ENCODE data around the gene EGR1.

The EGR1 gene

DNA sequence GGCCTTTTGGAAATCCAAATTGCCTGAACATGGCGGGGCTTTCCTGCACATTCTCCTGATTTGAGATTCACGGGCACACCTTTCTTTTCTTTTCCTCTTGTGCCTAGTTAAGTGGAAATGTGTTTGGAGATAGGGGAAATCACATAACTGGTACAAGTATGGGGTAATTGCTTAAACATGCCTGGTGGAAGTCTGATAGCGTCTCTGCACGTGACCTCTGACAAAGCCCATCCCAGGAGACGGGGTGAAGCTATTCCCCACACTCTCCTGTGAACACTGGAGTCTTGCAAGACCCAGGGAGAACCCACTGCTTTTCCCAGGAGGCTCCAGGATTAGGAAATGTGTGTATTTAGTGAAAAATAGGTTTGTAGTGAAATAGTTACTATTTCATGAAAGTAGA lies 29.3 kb upstream of the EGR1 start:
- H4K20me1 ChIP-seq (ENCODE audit: insufficient read depth, low read length): no peaks in the 10 kb centered on the region
- no peaks in the 10 kb centered on the region for H3F3A ChIP-seq (ENCODE audit: insufficient read depth, low read length)
- TF ChIP-seq, protein P1, sequence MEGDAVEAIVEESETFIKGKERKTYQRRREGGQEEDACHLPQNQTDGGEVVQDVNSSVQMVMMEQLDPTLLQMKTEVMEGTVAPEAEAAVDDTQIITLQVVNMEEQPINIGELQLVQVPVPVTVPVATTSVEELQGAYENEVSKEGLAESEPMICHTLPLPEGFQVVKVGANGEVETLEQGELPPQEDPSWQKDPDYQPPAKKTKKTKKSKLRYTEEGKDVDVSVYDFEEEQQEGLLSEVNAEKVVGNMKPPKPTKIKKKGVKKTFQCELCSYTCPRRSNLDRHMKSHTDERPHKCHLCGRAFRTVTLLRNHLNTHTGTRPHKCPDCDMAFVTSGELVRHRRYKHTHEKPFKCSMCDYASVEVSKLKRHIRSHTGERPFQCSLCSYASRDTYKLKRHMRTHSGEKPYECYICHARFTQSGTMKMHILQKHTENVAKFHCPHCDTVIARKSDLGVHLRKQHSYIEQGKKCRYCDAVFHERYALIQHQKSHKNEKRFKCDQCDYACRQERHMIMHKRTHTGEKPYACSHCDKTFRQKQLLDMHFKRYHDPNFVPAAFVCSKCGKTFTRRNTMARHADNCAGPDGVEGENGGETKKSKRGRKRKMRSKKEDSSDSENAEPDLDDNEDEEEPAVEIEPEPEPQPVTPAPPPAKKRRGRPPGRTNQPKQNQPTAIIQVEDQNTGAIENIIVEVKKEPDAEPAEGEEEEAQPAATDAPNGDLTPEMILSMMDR (IDR thresholded peaks at IDR 0.05; ENCODE audit: low read length): no peak
- no peak for TF ChIP-seq EZH2 (IDR thresholded peaks at IDR 0.05; ENCODE audit: borderline replicate concordance, low read length)
- H3K9ac ChIP-seq (ENCODE audit: low read length): no peak overlapping the region
- H3K27ac ChIP-seq (ENCODE audit: low read depth, low read length, poor library complexity, severe bottlenecking): no peak overlapping the region
- no peak overlapping the region for H2AFZ ChIP-seq (ENCODE audit: low read length)
- no peak overlapping the region for H3K4me2 ChIP-seq (ENCODE audit: low read length)
- H3K27me3 ChIP-seq (ENCODE audit: insufficient read depth, low read length): no peaks in the 10 kb centered on the region
- H3K79me2 ChIP-seq (ENCODE audit: insufficient read depth, low read length): no peaks in the 10 kb centered on the region
- H3K36me3 ChIP-seq (ENCODE audit: insufficient read depth, low read length): peaks cover 56% of the 10 kb centered on the region
- no peaks in the 10 kb centered on the region for H3K9me3 ChIP-seq (ENCODE audit: low read length)
- H3K4me3 ChIP-seq (ENCODE audit: low read depth, low read length, poor library complexity, severe bottlenecking): no peak overlapping the region
- peaks cover 12% of the 10 kb centered on the region for H3K4me1 ChIP-seq (ENCODE audit: insufficient read depth, low read length, severe bottlenecking)
- no peaks in the 10 kb centered on the region for H3K9me2 ChIP-seq (ENCODE audit: low read depth, low read length)

DNA sequence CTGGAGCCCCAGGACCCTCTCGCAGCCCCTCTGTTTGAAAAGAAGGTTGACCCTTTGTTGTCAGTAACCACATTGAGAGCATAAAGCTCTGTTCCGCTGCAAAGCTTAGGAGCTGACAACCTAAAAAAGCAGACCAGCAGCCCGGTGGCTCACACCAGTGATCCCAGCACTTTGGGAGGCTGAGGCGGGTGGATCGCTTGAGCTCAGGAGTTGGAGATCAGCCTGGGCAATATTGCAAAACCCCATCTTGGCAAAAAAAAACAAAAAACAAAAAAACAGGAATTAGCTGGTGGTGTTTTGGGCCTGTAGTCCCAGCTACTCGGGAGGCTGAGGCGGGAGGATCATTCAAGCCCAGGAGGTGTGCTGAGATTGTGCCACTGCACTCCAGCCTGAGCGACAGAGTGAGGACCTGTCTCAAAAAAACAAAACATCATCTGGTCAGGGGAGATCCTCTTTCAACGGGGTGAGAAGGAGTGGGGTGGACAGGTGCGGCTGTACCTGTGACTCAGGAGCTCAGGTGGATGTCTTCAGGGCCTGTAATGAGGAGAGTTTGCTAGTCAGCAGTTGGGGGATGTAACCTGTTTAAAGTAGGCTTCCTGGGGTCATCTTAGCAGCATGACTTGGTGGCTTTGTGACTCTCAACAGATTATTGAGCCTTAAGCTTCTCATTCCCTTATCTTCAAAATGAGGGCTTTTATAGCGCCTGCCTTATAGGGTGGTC lies 27.1 kb upstream of the EGR1 start:
- Histone ChIP-seq H3F3A (ENCODE audit: insufficient read depth, low read length) (no peaks in the 10 kb centered on the region), H3K9ac (ENCODE audit: low read length) (no peak overlapping the region; the same call in 1 of the 2 replicates), H3K9me3 (ENCODE audit: low read length) (no peaks in the 10 kb centered on the region), H3K27me3 (ENCODE audit: insufficient read depth, low read length) (peaks cover 5% of the 10 kb centered on the region; the same call in 1 of the 2 replicates), H4K20me1 (ENCODE audit: insufficient read depth, low read length) (no peaks in the 10 kb centered on the region), H3K4me3 (ENCODE audit: low read depth, low read length, poor library complexity, severe bottlenecking) (peak overlapping the region; percentile 61), H3K36me3 (ENCODE audit: insufficient read depth, low read length) (peaks cover 34% of the 10 kb centered on the region), H3K4me2 (ENCODE audit: low read length) (peak overlapping the region; percentile 65), H3K79me2 (ENCODE audit: insufficient read depth, low read length) (no peaks in the 10 kb centered on the region), H3K9me2 (ENCODE audit: low read depth, low read length) (no peaks in the 10 kb centered on the region), H3K27ac (ENCODE audit: low read depth, low read length, poor library complexity, severe bottlenecking) (no peak overlapping the region), H2AFZ (ENCODE audit: low read length) (no peak overlapping the region), H3K4me1 (ENCODE audit: insufficient read depth, low read length, severe bottlenecking) (peaks cover 12% of the 10 kb centered on the region)
- no peak for TF ChIP-seq EZH2 (IDR thresholded peaks at IDR 0.05; ENCODE audit: borderline replicate concordance, low read length)
- TF ChIP-seq, protein P1 (IDR thresholded peaks at IDR 0.05; ENCODE audit: low read length): no peak

DNA sequence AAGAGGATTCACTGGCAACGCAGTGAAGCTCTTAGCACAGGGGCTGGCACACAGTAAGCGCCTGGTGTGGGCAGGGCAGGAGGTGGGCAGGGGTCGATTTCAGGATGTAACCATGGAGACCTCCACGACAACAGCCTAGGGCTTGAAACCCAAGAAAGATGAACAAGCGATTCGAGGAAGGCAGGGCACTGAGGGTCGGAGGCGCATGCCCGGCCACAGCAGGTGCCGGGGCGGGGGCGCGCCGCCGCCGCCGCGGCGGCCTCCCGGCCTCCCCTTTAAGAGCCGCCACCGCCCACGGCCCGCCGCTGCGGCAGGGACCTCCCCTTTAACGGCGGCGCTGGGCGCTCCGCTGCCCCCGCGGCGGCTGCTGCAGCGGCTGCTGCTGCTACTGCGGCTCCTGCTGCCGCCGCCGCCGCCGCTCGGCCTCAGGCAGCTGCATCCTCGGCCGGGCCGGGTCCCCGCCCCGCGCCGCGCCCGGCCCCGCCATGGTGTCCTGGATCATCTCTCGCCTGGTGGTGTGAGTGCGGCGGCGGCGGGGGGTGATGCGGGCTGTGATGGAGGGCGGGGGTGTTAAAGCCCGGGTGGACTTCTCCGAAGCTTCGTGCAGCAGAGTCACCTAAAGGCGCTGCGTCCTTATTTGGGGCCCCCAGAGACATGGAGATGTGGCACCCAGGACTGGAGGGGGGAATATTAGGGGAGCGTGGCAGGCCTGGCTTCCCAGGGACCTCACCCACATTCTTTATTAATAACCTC lies 26.4 kb upstream of the EGR1 start, which contains the start of gene REEP2:
TSS of gene REEP2 (plus strand) at position 334 of the 753 bp plus-strand sequence. CDS start at position 486, 152 bp downstream.
- peak within 1 kb of the TSS; percentile 65 for H3K4me2 ChIP-seq (ENCODE audit: low read length)
- no peak within 1 kb of the TSS for H2AFZ ChIP-seq (ENCODE audit: low read length)
- H3K4me3 ChIP-seq (ENCODE audit: low read depth, low read length, poor library complexity, severe bottlenecking): peak within 1 kb of the TSS; percentile 61
- no peaks in the 10 kb centered on the region for H3K79me2 ChIP-seq (ENCODE audit: insufficient read depth, low read length)
- H3K36me3 ChIP-seq (ENCODE audit: insufficient read depth, low read length): peaks cover 27% of the 10 kb centered on the region
- H4K20me1 ChIP-seq (ENCODE audit: insufficient read depth, low read length): no peaks in the 10 kb centered on the region
- H3K9me2 ChIP-seq (ENCODE audit: low read depth, low read length): no peaks in the 10 kb centered on the region
- H3K4me1 ChIP-seq (ENCODE audit: insufficient read depth, low read length, severe bottlenecking): peaks cover 12% of the 10 kb centered on the region
- H3K27me3 ChIP-seq (ENCODE audit: insufficient read depth, low read length): peaks cover 5% of the 10 kb centered on the region; the same call in 1 of the 2 replicates
- TF ChIP-seq, protein P1 (IDR thresholded peaks at IDR 0.05; ENCODE audit: low read length): no peak
- TF ChIP-seq EZH2 (IDR thresholded peaks at IDR 0.05; ENCODE audit: borderline replicate concordance, low read length): no peak
- H3F3A ChIP-seq (ENCODE audit: insufficient read depth, low read length): no peaks in the 10 kb centered on the region
- H3K9me3 ChIP-seq (ENCODE audit: low read length): no peaks in the 10 kb centered on the region
- H3K27ac ChIP-seq (ENCODE audit: low read depth, low read length, poor library complexity, severe bottlenecking): no peak within 1 kb of the TSS
- H3K9ac ChIP-seq (ENCODE audit: low read length): peak within 1 kb of the TSS; percentile 43; the same call in 1 of the 2 replicates
